ENCODE results near the gene WDR74.

WDR74 gene

GRCh38 chr11:62880231-62880802 lies 40.9 kb upstream of the WDR74 start:
- ATAC-seq (ENCODE audit: insufficient read depth, low read depth): peak; percentile 13
- Histone ChIP-seq H2AFZ (ENCODE audit: low read depth, low read length) (peak overlapping the region; percentile 70), H3K27me3 (ENCODE audit: insufficient read depth, low read length, poor library complexity) (no peaks in the 10 kb centered on the region), H4K20me1 (ENCODE audit: insufficient read depth, low read length) (peaks cover 35% of the 10 kb centered on the region), H3K27ac (ENCODE audit: low read length) (peak overlapping the region; percentile 95), H3K4me2 (ENCODE audit: insufficient read depth, low read length) (peak overlapping the region; percentile 85), H3K4me3 (ENCODE audit: low read depth in 1 of 2, low read length in 2 of 2) (peak overlapping the region; percentile 83 to 92), H3K9ac (ENCODE audit: low read depth, low read length) (peak overlapping the region; percentile 87), H3K36me3 (ENCODE audit: insufficient read depth, low read length) (peaks cover 67% of the 10 kb centered on the region), H3K4me1 (ENCODE audit: insufficient read depth, low read length) (peaks cover 50% of the 10 kb centered on the region), H3K79me2 (ENCODE audit: insufficient read depth, low read length) (peaks cover 77% of the 10 kb centered on the region), H3K9me3 (ENCODE audit: insufficient read depth, low read length, severe bottlenecking) (no peaks in the 10 kb centered on the region)
- TF ChIP-seq EZH2 (IDR thresholded peaks at IDR 0.05; ENCODE audit: borderline replicate concordance, low read depth, low read length, severe bottlenecking) (no peak), CTCF (IDR thresholded peaks at IDR 0.05; ENCODE audit: borderline replicate concordance, extremely low read depth, low read length, poor library complexity, severe bottlenecking) (no peak)
- no peak for DNase-seq

DNA sequence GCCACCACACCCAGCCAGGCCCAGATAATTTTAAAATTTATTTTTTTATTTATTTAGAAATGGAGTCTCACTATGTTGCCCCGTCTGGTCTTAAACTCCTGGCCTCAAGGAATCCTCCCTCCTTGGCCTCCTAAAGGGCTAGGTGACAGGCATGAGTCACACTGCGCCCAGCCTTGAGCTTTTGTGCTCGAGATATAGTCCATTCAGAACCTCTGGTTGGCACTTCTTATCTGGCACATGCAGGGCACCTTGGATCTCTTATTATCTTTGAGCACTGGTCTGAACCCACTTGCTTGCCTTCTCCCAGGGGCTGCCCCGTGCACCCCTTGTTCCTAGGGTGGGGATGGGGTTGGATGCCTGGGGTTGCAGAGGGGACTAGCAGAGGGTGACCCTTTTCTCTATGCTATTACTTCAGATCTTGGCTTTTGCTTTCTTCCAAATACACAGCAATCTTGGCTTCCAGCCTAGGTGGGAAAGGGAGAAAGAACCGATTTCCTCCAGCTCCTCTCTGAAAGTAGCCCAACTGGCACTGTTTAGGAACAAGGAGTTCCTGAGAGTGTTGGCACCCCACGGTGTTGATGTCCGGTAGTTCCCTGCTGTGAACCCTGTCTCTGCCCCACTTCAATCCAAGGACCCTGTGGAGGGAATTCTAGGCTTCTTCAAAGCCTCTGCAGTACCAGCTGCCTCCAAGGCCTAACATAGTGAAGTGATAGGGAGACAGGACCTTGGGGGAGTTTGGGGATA lies 40.0 kb upstream of the WDR74 start:
- Histone ChIP-seq H3K9me3 (ENCODE audit: insufficient read depth, low read length, severe bottlenecking) (no peaks in the 10 kb centered on the region), H3K4me3 (ENCODE audit: low read depth in 1 of 2, low read length in 2 of 2) (peak overlapping the region in 1 of 2 experiments; percentile 83; a peak in 2 of 4 replicates), H4K20me1 (ENCODE audit: insufficient read depth, low read length) (peaks cover 27% of the 10 kb centered on the region), H3K36me3 (ENCODE audit: insufficient read depth, low read length) (peaks cover 66% of the 10 kb centered on the region), H3K79me2 (ENCODE audit: insufficient read depth, low read length) (peaks cover 72% of the 10 kb centered on the region), H3K4me1 (ENCODE audit: insufficient read depth, low read length) (peaks cover 42% of the 10 kb centered on the region), H3K4me2 (ENCODE audit: insufficient read depth, low read length) (peak overlapping the region; percentile 85), H2AFZ (ENCODE audit: low read depth, low read length) (no peak overlapping the region; the same call in 1 of the 2 replicates), H3K27ac (ENCODE audit: low read length) (peak overlapping the region; percentile 95), H3K27me3 (ENCODE audit: insufficient read depth, low read length, poor library complexity) (no peaks in the 10 kb centered on the region), H3K9ac (ENCODE audit: low read depth, low read length) (peak overlapping the region; percentile 87)
- DNase-seq (no peak), ATAC-seq (ENCODE audit: insufficient read depth, low read depth) (no peak)
- TF ChIP-seq CTCF (IDR thresholded peaks at IDR 0.05; ENCODE audit: borderline replicate concordance, extremely low read depth, low read length, poor library complexity, severe bottlenecking) (no peak), EZH2 (IDR thresholded peaks at IDR 0.05; ENCODE audit: borderline replicate concordance, low read depth, low read length, severe bottlenecking) (no peak)

DNA sequence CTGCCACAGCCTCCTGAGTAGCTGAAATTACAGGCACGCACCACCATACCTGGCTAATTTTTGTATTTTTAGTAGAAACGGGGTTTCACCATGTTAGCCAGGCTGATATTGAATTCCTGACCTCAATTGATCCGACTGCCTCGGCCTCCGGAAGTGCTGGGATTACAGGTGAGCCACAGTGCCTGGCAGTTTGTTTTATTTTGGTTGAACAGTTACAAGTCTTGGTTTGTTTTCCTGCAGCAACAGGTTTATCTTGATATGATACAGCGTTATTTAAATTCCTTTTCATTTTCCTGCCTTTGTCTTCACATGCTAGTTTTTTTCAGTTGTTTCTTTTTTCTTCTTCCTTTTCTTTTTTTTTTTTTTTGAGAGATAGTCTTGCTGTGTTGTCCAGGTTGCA lies 37.3 kb upstream of the WDR74 start:
- Histone ChIP-seq H2AFZ (ENCODE audit: low read depth, low read length) (no peak overlapping the region), H3K27me3 (ENCODE audit: insufficient read depth, low read length, poor library complexity) (no peaks in the 10 kb centered on the region), H3K27ac (ENCODE audit: low read length) (no peak overlapping the region), H3K79me2 (ENCODE audit: insufficient read depth, low read length) (peaks cover 47% of the 10 kb centered on the region), H3K4me2 (ENCODE audit: insufficient read depth, low read length) (no peak overlapping the region), H3K9ac (ENCODE audit: low read depth, low read length) (no peak overlapping the region), H3K4me3 (ENCODE audit: low read depth in 1 of 2, low read length in 2 of 2) (no peak overlapping the region), H3K36me3 (ENCODE audit: insufficient read depth, low read length) (peaks cover 60% of the 10 kb centered on the region), H3K9me3 (ENCODE audit: insufficient read depth, low read length, severe bottlenecking) (no peaks in the 10 kb centered on the region), H4K20me1 (ENCODE audit: insufficient read depth, low read length) (peaks cover 2% of the 10 kb centered on the region; the same call in 1 of the 2 replicates), H3K4me1 (ENCODE audit: insufficient read depth, low read length) (peaks cover 17% of the 10 kb centered on the region)
- TF ChIP-seq EZH2 (IDR thresholded peaks at IDR 0.05; ENCODE audit: borderline replicate concordance, low read depth, low read length, severe bottlenecking): no peak
- no peak for TF ChIP-seq CTCF (IDR thresholded peaks at IDR 0.05; ENCODE audit: borderline replicate concordance, extremely low read depth, low read length, poor library complexity, severe bottlenecking)
- DNase-seq: no peak
- ATAC-seq (ENCODE audit: insufficient read depth, low read depth): no peak
